Stimulated activated CD4-positive, alpha-beta T cell treated with anti-CD3 and anti-CD28 coated beads, Interleukin-2, amount 100 ng/mL, for 24 hours (primary cell): ENCODE data around the gene FANCF.
A peak's percentile ranks its signal among the peaks of the same experiment; 100 is the strongest.

Source experiments
- DNase-seq, 2 donors: peaks; one replicate each; pipeline ENCODE4 v3.0.0-alpha.2; 2020

FANCF gene

DNA sequence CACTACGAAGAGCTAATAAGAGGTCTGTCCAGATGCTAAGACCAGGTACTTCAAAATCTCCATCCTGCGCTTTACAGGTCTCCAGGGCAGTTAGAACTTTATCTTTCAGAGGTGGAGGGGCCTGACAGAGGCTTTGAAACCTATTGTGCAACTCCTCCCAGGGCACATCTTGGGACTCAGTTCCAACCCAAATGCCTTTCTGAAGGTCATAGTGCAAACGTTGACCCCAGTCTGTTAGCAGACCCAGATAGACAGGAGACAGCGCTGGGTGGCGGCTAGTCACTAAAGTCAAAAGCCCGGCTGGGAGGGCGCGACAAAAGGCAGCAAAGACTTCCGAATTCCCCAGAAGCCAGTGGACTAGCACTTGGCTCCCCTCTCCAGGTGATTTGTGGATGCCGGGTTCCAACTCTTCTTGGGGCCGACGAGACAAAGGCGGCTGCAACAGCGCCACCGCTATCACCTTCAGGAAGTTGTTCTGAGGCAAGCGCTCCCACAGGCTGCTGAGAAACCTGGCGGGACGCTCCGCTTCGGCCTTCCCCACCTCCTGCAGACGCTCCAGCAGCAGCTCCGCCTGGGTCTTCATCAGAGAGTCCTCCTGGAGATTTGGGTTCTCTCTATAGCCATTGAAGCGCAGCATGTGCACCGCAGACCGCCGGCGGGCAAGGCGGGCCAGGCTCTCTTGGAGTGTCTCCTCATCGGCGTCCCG is 728 bp downstream of the FANCF start:
- peak; percentile 65 to 68 for DNase-seq

GRCh38 chr11:22617868-22618267 is 7.8 kb downstream of the FANCF start:
- DNase-seq: no peak

GRCh38 chr11:22603933-22604332 is 21.7 kb downstream of the FANCF start:
- DNase-seq: no peak

DNA sequence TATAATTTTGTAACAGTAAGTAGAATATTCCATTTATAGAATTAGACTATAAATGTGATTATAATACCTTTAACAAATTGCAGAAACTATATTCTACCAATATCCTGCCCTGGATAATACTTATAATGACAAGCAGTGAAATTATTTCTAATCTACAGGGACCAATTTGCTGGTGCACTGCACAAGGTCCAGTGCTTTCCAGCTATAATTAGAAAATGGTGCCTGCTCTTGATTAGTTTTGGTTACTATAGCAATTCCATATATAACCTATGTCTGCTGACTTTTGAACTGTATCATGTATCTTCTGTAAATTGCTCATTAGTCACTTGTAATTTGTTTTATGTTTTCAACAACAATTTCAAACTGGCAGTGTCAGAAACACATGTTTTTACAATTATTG is 23.1 kb downstream of the FANCF start:
- no peak for DNase-seq

GRCh38 chr11:22599458-22599857 is 26.2 kb downstream of the FANCF start:
- no peak for DNase-seq

GRCh38 chr11:22597062-22597461 is 28.6 kb downstream of the FANCF start:
- DNase-seq: no peak

GRCh38 chr11:22584976-22585375 is 40.6 kb downstream of the FANCF start:
- no peak for DNase-seq

DNA sequence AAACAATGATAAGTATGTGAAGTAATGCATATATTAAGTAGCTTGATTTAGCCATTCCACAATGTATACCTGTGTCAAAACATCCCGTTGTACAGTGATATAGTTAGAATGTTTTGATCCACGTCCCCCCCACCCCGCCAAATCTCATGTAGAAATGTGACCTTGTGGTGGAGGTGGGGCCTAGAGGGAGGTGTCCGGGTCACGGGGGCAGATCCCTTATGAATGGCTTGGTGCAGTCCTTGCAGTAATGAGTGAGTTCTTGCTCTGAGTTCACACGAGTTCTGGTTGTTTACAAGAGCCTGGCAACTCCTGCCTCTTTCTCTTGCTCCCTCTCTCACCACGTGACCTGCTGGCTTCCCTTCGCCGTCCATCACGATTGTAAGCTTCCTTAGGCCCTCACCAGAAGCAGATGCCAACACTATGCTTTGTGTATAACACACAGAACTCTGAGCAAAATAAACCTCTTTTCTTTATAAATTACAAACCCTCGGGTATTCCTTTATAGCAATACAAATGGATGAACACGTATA is 41.6 kb downstream of the FANCF start:
- DNase-seq: no peak

DNA sequence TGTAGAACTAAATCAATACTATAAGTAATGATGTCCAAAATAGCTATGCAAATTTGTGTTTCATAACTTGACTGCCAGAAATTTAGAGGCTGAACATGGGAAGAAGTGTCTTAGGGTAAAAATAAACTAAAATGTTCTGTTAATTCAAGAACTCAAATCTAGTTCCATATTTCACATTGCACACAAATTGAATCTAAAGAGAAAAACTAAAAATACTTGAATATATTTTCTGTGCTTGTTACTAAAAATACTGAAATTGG is 43.5 kb downstream of the FANCF start:
- DNase-seq: no peak

- DNase-seq: no peak
These were observed 44.1 kb downstream of the FANCF start for GRCh38 chr11:22581354-22582150.

GRCh38 chr11:22577854-22578253 is 47.8 kb downstream of the FANCF start:
- no peak for DNase-seq
